ENCODE data around the gene CHRNA7.
"Not testable (repeated sequence)": the region's sequence is repeated elsewhere in the genome, so short reads cannot be mapped to it uniquely, and the experiment has no call there.

CHRNA7 gene

GRCh38 chr15:32196206-32196605 lies 165.9 kb downstream of the CHRNA7 start:
- DNase-seq = not testable (repeated sequence)

DNA sequence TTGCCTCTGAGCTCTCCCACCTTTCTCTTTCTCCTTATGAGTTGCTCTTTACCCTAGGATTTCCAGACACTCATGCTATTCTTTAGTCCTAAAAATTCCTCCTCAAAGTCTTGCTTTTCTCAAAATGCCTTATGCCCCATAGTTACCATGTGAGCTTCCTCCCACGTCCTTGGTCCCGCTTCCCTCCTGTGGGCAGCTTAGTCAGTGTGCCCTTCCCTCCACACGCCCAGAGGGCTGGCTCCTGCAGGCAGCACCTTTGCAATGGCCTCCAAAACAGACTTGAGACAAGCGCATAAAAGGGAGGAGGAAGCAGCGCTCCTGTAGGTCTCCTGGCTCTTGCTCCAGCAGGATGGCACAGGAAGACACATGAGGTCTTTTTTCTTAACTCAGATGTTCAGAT lies 168.6 kb downstream of the CHRNA7 start:
- DNase-seq = not testable (repeated sequence)

DNA sequence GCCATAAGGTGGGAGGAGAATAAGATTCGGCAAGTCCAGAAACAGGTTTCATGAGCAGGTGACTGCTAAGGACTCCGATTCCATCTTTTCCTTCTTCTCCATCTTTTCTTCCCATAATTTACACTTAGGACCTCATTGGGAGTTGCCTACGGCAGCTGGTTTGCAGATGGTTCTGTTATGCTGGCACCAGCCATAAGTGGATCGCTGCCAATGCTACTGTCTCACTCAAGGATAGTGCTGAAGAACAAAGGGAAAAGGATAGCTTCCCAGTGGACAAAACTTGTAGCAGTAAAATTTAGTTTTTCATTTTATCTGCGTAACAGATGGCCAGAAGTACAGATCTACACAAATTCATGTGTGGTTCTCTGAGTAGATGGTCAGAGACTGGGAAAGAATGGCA lies 178.8 kb downstream of the CHRNA7 start:
- not testable (repeated sequence) for DNase-seq

- no peak for DNase-seq
Measured at GRCh38 chr15:32218666-32219065, 188.4 kb downstream of the CHRNA7 start.

Data from midbrain (tissue), 1 donor.